Measurements from ENCODE around the gene CDHR1.

Gene CDHR1

DNA sequence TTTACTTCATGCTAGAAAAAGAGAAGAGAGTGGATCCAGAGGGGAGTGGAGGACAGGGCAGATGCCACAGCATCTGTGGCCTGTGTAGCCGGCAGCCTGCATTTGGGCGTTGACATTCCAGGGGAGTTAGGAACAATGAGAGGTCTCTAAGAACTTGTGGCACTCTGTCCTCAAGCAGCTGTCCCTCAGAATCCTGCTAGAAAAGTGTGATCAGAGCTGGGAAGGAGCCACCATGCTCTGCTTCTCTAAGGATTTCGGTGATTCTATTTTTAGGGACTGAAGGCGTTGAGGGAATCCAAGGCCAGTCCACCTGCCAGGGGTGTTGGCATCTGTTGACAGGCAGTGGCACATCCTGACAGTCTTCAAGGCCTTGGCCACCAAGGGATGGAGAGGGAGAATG is 23.4 kb downstream of the CDHR1 start:
- Histone ChIP-seq H3K27ac (ENCODE audit: low read depth, low read length) (no peak overlapping the region), H3K4me2 (ENCODE audit: low read depth, low read length, poor library complexity, severe bottlenecking) (no peak overlapping the region), H4K20me1 (ENCODE audit: low read depth, low read length) (no peaks in the 10 kb centered on the region), H3K27me3 (ENCODE audit: low read length) (no peaks in the 10 kb centered on the region), H3K36me3 (ENCODE audit: low read length) (no peaks in the 10 kb centered on the region), H3F3A (ENCODE audit: insufficient read depth) (no peaks in the 10 kb centered on the region), H2AFZ (ENCODE audit: low read depth, low read length, severe bottlenecking) (no peak overlapping the region), H3K9me3 (ENCODE audit: insufficient read depth, low read length) (peaks cover 6% of the 10 kb centered on the region; the same call in 1 of the 2 replicates), H3K79me2 (ENCODE audit: insufficient read depth, low read length) (no peaks in the 10 kb centered on the region), H3K9me2 (replicated peaks; ENCODE audit: insufficient read depth, low read length) (no peaks in the 10 kb centered on the region), H3K9ac (ENCODE audit: low read length) (no peak overlapping the region), H3K4me3 (ENCODE audit: insufficient read depth, low read length, poor library complexity, severe bottlenecking) (no peak overlapping the region)
- TF ChIP-seq, protein P1, sequence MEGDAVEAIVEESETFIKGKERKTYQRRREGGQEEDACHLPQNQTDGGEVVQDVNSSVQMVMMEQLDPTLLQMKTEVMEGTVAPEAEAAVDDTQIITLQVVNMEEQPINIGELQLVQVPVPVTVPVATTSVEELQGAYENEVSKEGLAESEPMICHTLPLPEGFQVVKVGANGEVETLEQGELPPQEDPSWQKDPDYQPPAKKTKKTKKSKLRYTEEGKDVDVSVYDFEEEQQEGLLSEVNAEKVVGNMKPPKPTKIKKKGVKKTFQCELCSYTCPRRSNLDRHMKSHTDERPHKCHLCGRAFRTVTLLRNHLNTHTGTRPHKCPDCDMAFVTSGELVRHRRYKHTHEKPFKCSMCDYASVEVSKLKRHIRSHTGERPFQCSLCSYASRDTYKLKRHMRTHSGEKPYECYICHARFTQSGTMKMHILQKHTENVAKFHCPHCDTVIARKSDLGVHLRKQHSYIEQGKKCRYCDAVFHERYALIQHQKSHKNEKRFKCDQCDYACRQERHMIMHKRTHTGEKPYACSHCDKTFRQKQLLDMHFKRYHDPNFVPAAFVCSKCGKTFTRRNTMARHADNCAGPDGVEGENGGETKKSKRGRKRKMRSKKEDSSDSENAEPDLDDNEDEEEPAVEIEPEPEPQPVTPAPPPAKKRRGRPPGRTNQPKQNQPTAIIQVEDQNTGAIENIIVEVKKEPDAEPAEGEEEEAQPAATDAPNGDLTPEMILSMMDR (IDR thresholded peaks at IDR 0.05; ENCODE audit: insufficient read depth, low read length, poor library complexity, severe bottlenecking): no peak
- TF ChIP-seq EZH2phosphoT487 (conservative IDR thresholded peaks at IDR 0.05; ENCODE audit: low read length): no peak

DNA sequence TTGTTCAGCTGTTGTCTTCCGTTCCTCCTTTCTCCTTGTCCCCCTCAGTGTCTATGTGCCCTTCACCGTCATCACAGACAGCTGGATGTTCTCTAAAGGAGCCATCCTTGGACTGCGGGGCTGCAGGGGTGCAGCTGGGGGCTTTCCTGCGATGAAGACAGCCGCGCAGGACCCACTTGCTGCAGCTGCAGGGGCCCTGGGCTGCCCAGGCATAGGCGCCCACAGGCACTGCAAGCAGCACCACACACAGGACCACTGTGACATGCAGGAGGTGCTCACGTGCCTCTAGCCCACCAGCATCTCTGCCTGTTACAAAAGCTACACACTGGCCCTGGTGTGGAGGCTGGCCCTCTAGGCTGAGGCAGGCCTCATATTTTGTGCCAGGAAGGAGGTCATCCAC is 27.6 kb downstream of the CDHR1 start:
- no peaks in the 10 kb centered on the region for H3K79me2 ChIP-seq (ENCODE audit: insufficient read depth, low read length)
- H3K27me3 ChIP-seq (ENCODE audit: low read length): no peaks in the 10 kb centered on the region
- TF ChIP-seq, protein P1 (IDR thresholded peaks at IDR 0.05; ENCODE audit: insufficient read depth, low read length, poor library complexity, severe bottlenecking): no peak
- TF ChIP-seq EZH2phosphoT487 (conservative IDR thresholded peaks at IDR 0.05; ENCODE audit: low read length): no peak

DNA sequence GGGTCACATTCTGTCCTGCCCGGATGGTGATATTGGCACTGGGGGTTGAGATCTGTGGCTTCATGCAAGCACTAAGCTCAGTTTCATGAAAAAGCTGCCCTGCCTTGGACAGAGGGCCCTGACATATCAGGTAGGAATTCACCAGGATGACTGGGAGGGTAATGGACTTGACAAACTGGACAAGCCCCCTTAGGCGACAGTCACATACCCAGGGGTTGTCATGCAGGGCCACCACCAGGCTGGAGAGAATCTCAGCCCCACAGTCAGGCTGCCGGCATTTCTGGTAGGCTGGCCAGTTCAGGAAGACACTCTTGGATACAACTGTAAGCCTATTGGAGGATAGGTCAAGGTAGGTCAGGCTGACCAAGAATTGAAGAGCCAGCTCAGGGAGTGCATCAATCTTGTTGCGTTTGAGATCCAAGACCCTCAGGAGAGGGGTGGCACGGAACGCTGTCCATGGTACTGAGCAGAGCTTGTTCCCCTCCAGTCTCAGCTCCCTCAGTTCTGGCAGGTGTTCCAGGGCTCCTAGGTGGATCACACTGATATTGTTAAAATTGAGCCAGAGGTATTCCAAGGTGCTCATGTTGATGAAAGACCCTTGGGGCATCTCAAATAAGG is 30.2 kb downstream of the CDHR1 start:
- Histone ChIP-seq H3K27me3 (ENCODE audit: low read length) (no peaks in the 10 kb centered on the region), H3K9me3 (ENCODE audit: insufficient read depth, low read length) (peaks cover 3% of the 10 kb centered on the region; the same call in 1 of the 2 replicates), H3F3A (ENCODE audit: insufficient read depth) (no peaks in the 10 kb centered on the region), H3K9ac (ENCODE audit: low read length) (no peak overlapping the region), H3K36me3 (ENCODE audit: low read length) (no peaks in the 10 kb centered on the region), H3K9me2 (replicated peaks; ENCODE audit: insufficient read depth, low read length) (no peaks in the 10 kb centered on the region), H4K20me1 (ENCODE audit: low read depth, low read length) (no peaks in the 10 kb centered on the region), H2AFZ (ENCODE audit: low read depth, low read length, severe bottlenecking) (no peak overlapping the region), H3K4me3 (ENCODE audit: insufficient read depth, low read length, poor library complexity, severe bottlenecking) (no peak overlapping the region), H3K4me2 (ENCODE audit: low read depth, low read length, poor library complexity, severe bottlenecking) (no peak overlapping the region), H3K27ac (ENCODE audit: low read depth, low read length) (no peak overlapping the region), H3K79me2 (ENCODE audit: insufficient read depth, low read length) (no peaks in the 10 kb centered on the region)
- TF ChIP-seq EZH2phosphoT487 (conservative IDR thresholded peaks at IDR 0.05; ENCODE audit: low read length): no peak
- TF ChIP-seq, protein P1 (IDR thresholded peaks at IDR 0.05; ENCODE audit: insufficient read depth, low read length, poor library complexity, severe bottlenecking): no peak

More for the DNA sequence above, 27.6 kb downstream of the CDHR1 start:
- no peak overlapping the region for H3K27ac ChIP-seq (ENCODE audit: low read depth, low read length)
- no peaks in the 10 kb centered on the region for H3K9me2 ChIP-seq (replicated peaks; ENCODE audit: insufficient read depth, low read length)
- H2AFZ ChIP-seq (ENCODE audit: low read depth, low read length, severe bottlenecking): no peak overlapping the region
- no peaks in the 10 kb centered on the region for H3K36me3 ChIP-seq (ENCODE audit: low read length)
- H3K4me3 ChIP-seq (ENCODE audit: insufficient read depth, low read length, poor library complexity, severe bottlenecking): no peak overlapping the region
- H3K9me3 ChIP-seq (ENCODE audit: insufficient read depth, low read length): peaks cover 6% of the 10 kb centered on the region; the same call in 1 of the 2 replicates
- no peak overlapping the region for H3K4me2 ChIP-seq (ENCODE audit: low read depth, low read length, poor library complexity, severe bottlenecking)
- no peak overlapping the region for H3K9ac ChIP-seq (ENCODE audit: low read length)
- no peaks in the 10 kb centered on the region for H3F3A ChIP-seq (ENCODE audit: insufficient read depth)
- H4K20me1 ChIP-seq (ENCODE audit: low read depth, low read length): no peaks in the 10 kb centered on the region

All from SU-DHL-6 (cell line).